CD4-positive, alpha-beta T cell (primary cell): Measurements from ENCODE around the gene SLC2A8. TPM values are rescaled to one million over a fixed set of nuclear protein-coding genes. Genes with fewer than 3 reads are reported as not detected.

ENCODE experiments used
- ATAC-seq: fragments of 200-7000 bp; cut with Tn5 transposase; one replicate; pipeline ENCODE4 v1.10.0; 2022; ENCODE audit warnings: mild to moderate bottlenecking; ENCODE audit not compliant: poor library complexity
- CTCF ChIA-PET: fragments of 350-600 bp; sonication (Branson Sonifier 250); formaldehyde crosslinking; loops from one replicate; lab custom pipeline; 2021; ENCODE audit warnings: antibody characterized with exemption, inconsistent platforms; lab: Charles Lee
- POLR2A ChIA-PET: fragments of 350-600 bp; sonication (Branson Sonifier 250); formaldehyde crosslinking; loops from one replicate; lab custom pipeline; 2021; ENCODE audit warnings: antibody characterized with exemption, inconsistent platforms; lab: Charles Lee
- DNase-seq, 14 experiments: peaks; one replicate each; pipeline ENCODE4 v3.0.0-alpha.2; 2013 to 2020; ENCODE audit warnings: mixed read lengths in 2 of 14
- H3K27ac ChIP-seq, 2 donors: one replicate each; pipeline versions ENCODE4 v1.5.1 to v1.7.0; 2013; ENCODE audit warnings: low read length in 2 of 2, low read depth in 1 of 2, mild to moderate bottlenecking in 1 of 2
- H3K27me3 ChIP-seq, 2 experiments: 1 replicate in 1 of 2; 2 replicates in 1 of 2; pipeline versions ENCODE4 v1.6.1 to v1.7.0; 2013; ENCODE audit warnings: low read length in 2 of 2, control low read depth in 1 of 2, mild to moderate bottlenecking in 1 of 2, moderate library complexity in 1 of 2; ENCODE audit not compliant: insufficient read depth in 2 of 2, control insufficient read depth in 1 of 2
- H3K36me3 ChIP-seq: one replicate; pipeline ENCODE4 v1.6.1; 2013; ENCODE audit warnings: low read length, control low read depth; ENCODE audit not compliant: insufficient read depth
- H3K4me1 ChIP-seq: one replicate; pipeline ENCODE4 v1.6.1; 2013; ENCODE audit warnings: low read length, control low read depth; ENCODE audit not compliant: insufficient read depth
- H3K4me3 ChIP-seq: one replicate; pipeline ENCODE4 v1.5.1; 2013; ENCODE audit warnings: mild to moderate bottlenecking, low read length, moderate library complexity
- H3K9me3 ChIP-seq, 2 experiments: 1 replicate in 1 of 2; 2 replicates in 1 of 2; pipeline versions ENCODE4 v1.6.1 to v1.7.0; 2013; ENCODE audit warnings: low read length in 2 of 2, mild to moderate bottlenecking in 2 of 2, control low read depth in 1 of 2, moderate library complexity in 1 of 2; ENCODE audit not compliant: control insufficient read depth in 1 of 2, insufficient read depth in 1 of 2
- H3K27ac Mint-ChIP-seq: one replicate; pipeline ENCODE4 v1.8.0; 2020; ENCODE audit warnings: mixed read lengths
- H3K27me3 Mint-ChIP-seq: one replicate; pipeline ENCODE4 v1.8.0; 2021; ENCODE audit warnings: mixed read lengths
- H3K36me3 Mint-ChIP-seq: one replicate; pipeline ENCODE4 v1.8.0; 2021; ENCODE audit warnings: low read depth, mixed read lengths
- H3K4me1 Mint-ChIP-seq: one replicate; pipeline ENCODE4 v1.8.0; 2021; ENCODE audit warnings: low read depth, mixed read lengths
- H3K4me3 Mint-ChIP-seq: one replicate; pipeline ENCODE4 v1.8.0; 2020; ENCODE audit warnings: mild to moderate bottlenecking, mixed read lengths
- H3K9me3 Mint-ChIP-seq: one replicate; pipeline ENCODE4 v1.8.0; 2020; ENCODE audit warnings: mixed read lengths
- intact Hi-C, 2 experiments: fragments of 100-400 bp; cut with DNase I in 1 of 2; cut with micrococcal nuclease in 1 of 2; formaldehyde crosslinking; loops; one replicate each; pipeline versions ENCODE4 v1.15.1 to v1.9.0; 2023 to 2025; cut with DNase I, micrococcal nuclease
- total RNA-seq, 174 experiments: library from RNA in 2 of 174; stranded (reverse) in 2 of 174; gene quantifications; one replicate each; pipeline ENCODE4 v1.2.3 and lab custom pipeline; 2021 to 2026
- TF ChIP-seq, protein P1 (sequence below): fragments of 200-600 bp; IDR thresholded peaks from one replicate; pipeline ENCODE4 v1.8.0; 2022; ENCODE audit warnings: antibody characterized with exemption, mild to moderate bottlenecking

Gene SLC2A8
- total RNA-seq, 2 experiments from 2014 or later, result 1.6 to 1.8 TPM

DNA sequence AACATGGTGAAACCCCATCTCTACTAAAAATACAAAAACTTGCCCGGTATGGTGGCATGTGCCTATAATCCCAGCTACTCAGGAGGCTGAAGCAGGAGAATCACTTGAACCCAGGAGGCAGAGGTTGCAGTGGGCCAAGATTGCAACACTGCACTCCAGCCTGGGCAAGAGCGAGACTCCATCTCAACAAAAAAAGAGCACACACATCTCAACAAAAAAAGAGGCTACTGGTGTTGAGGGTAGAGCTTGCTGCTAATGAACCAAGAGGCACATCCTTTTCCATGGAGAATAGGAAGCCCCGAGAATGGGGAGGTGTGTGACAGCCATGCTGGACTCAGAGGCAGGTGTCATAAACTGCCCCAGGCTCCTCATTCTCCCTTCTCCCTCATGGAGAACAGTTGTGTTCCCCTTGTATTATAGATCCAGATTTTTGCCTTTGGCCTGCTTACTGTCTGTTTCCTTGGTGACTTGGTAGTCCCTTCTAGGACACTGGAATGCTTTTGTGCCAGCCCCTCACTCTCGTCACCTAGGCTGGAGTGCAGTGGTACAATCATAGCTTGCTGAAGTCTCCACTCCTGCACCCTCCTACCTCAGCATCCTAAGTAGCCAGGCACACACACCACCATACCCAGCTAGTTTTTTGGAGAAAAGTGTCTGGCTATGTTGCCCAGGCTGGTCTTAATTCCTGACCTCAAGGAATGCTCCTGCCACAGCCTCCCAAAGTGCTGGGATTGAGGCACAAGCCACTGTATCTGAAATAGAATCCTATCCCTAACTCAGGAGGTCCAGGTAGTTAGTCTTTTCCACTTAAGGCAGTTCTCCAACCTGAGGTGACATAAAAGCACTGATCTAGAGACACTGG, 49.1 kb downstream of the SLC2A8 start:
- H3K36me3 Mint-ChIP-seq, result peaks cover 93% of the 10 kb centered on the region

DNA sequence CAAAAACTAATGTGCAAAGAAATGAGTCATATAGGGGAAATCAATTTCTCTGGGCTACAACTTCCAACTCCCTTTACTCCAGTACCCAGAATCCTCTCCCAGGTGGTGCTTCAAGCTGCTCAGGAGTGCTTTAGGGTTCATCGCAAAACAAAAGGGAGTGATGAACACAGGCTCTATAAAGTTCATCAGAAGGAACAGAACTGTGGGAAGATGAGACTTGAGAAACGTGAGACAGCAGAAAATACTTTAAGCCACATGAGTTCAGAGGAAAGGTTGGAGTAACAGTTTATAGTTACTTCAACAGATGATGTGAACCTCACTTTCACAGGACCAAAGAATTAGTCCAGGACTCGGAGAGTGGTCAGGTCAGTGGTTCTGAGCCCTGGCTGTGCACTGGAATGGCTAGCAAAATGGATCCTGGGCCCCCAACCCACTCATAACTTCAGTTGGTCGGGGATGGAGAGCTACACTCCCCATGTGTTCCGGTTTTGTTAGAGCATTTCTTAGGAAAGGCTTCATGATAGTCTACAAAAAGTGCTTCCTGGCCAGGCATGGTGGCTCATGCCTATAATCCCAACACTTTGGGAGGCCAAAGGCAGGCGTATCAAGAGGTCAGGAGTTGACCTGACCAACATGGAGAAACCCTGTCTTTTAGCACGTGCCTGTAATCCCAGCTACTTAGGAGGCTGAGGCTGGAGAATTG, 49.9 kb downstream of the SLC2A8 start:
- H3K9me3 ChIP-seq, result peaks cover 0 to 7% of the 10 kb centered on the region in 2 experiments
- intact Hi-C loops, result no loop called here
- CTCF ChIA-PET, result interaction anchor here (0.7 kb wide), 1 partner anchor 9 kb away, joined by 3 read pairs; no protein-coding TSS in a partner anchor
- no peaks in the 10 kb centered on the region for H3K27me3 ChIP-seq
- Mint-ChIP-seq H3K36me3 (peaks cover 97% of the 10 kb centered on the region), H3K27ac (peak overlapping the region; percentile 71), H3K9me3 (no peaks in the 10 kb centered on the region), H3K27me3 (no peaks in the 10 kb centered on the region), H3K4me1 (peaks cover 30% of the 10 kb centered on the region), H3K4me3 (no peak overlapping the region)
- peaks cover 75% of the 10 kb centered on the region for H3K36me3 ChIP-seq
- H3K27ac ChIP-seq, result no peak overlapping the region
- DNase-seq (no peak), ATAC-seq (no peak)
- TF ChIP-seq, protein P1, sequence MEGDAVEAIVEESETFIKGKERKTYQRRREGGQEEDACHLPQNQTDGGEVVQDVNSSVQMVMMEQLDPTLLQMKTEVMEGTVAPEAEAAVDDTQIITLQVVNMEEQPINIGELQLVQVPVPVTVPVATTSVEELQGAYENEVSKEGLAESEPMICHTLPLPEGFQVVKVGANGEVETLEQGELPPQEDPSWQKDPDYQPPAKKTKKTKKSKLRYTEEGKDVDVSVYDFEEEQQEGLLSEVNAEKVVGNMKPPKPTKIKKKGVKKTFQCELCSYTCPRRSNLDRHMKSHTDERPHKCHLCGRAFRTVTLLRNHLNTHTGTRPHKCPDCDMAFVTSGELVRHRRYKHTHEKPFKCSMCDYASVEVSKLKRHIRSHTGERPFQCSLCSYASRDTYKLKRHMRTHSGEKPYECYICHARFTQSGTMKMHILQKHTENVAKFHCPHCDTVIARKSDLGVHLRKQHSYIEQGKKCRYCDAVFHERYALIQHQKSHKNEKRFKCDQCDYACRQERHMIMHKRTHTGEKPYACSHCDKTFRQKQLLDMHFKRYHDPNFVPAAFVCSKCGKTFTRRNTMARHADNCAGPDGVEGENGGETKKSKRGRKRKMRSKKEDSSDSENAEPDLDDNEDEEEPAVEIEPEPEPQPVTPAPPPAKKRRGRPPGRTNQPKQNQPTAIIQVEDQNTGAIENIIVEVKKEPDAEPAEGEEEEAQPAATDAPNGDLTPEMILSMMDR, result no peak
- POLR2A ChIA-PET, result no interaction called here
- peaks cover 32% of the 10 kb centered on the region for H3K4me1 ChIP-seq
- H3K4me3 ChIP-seq, result no peak overlapping the region

More for the DNA sequence above, 49.1 kb downstream of the SLC2A8 start:
- TF ChIP-seq, protein P1, result no peak
- peak overlapping the region; percentile 71 for H3K27ac Mint-ChIP-seq
- H3K4me3 Mint-ChIP-seq, result no peak overlapping the region
- DNase-seq (peak in 1 of 14 experiments; percentile 6), ATAC-seq (no peak)
- ChIA-PET CTCF (interaction anchor here (0.6 kb wide), 1 partner anchor 142 kb away, joined by 3 read pairs; no protein-coding TSS in a partner anchor), POLR2A (no interaction called here)
- H3K4me1 ChIP-seq, result peaks cover 27% of the 10 kb centered on the region
- no peak overlapping the region for H3K4me3 ChIP-seq
- peaks cover 22% of the 10 kb centered on the region for H3K4me1 Mint-ChIP-seq
- H3K9me3 Mint-ChIP-seq, result no peaks in the 10 kb centered on the region
- intact Hi-C loops, result no loop called here
- no peaks in the 10 kb centered on the region for H3K27me3 ChIP-seq
- peaks cover 79% of the 10 kb centered on the region for H3K36me3 ChIP-seq
- peaks cover 0 to 7% of the 10 kb centered on the region in 2 experiments for H3K9me3 ChIP-seq
- H3K27me3 Mint-ChIP-seq, result no peaks in the 10 kb centered on the region
- H3K27ac ChIP-seq, result no peak overlapping the region

DNA sequence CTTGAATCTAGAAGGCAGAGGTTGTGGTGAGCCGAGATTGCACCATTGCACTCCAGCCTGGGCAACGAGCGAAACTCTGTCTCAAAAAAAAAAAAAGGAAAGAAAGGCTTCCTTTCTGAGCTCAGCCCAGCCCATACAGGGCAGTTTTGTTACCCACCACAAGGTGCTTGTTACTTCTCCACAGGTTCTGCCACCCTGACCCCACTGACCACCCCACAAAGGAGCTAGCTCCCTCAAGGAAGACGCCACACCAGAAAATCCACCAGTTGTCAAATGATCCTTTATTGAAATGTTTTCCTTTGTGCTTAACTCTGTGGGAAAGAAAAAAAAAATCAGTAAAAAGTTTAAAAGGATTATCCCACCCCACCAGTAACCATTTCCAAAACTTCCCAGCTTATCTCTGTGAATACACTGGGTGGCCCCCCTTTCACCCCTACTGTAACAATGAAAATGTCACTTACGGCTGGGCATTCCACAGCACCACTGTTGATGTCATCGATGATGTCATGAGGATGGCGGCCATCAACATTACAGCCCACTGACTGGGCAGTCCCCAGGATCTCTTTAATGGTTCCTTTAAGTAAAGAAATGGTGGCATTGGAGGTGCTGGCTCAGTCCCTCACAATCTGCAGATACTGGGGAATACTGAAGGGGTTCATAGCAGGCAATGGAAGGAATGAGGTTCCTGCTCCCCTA, 50.6 kb downstream of the SLC2A8 start:
- Histone ChIP-seq H3K27me3 (no peaks in the 10 kb centered on the region), H3K36me3 (peaks cover 72% of the 10 kb centered on the region), H3K27ac (no peak overlapping the region), H3K9me3 (peaks cover 0 to 7% of the 10 kb centered on the region in 2 experiments), H3K4me1 (peaks cover 39% of the 10 kb centered on the region), H3K4me3 (no peak overlapping the region)
- no peak for DNase-seq
- intact Hi-C loops, result no loop called here
- Mint-ChIP-seq H3K27ac (peak overlapping the region; percentile 71), H3K9me3 (no peaks in the 10 kb centered on the region), H3K36me3 (peaks cover 95% of the 10 kb centered on the region), H3K4me3 (no peak overlapping the region), H3K4me1 (peaks cover 37% of the 10 kb centered on the region), H3K27me3 (no peaks in the 10 kb centered on the region)
- TF ChIP-seq, protein P1, result no peak
- ChIA-PET CTCF (interaction anchor here (0.7 kb wide), 1 partner anchor 10 kb away, joined by 3 read pairs; no protein-coding TSS in a partner anchor), POLR2A (no interaction called here)
- no peak for ATAC-seq
